Ovary (tissue), 3 donors: ENCODE measurements around the gene SYT9.

Experiments used
- POLR2A ChIP-seq: fragments of 450-650 bp; IDR thresholded peaks from one replicate; pipeline ENCODE4 v1.6.1; 2017; ENCODE audit warnings: antibody characterized with exemption, mild to moderate bottlenecking, moderate library complexity
- TF ChIP-seq, protein P1 (sequence below), 3 donors: fragments of 450-650 bp in 2 of 3; fragments of 200-600 bp in 1 of 3; IDR thresholded peaks; one replicate each; pipeline versions ENCODE4 v1.5.1 to v1.8.0; 2016 to 2022; ENCODE audit warnings: antibody characterized with exemption in 3 of 3, mild to moderate bottlenecking in 1 of 3
- donor health status: DM: no; HTN: no; CAD: no.

DNA sequence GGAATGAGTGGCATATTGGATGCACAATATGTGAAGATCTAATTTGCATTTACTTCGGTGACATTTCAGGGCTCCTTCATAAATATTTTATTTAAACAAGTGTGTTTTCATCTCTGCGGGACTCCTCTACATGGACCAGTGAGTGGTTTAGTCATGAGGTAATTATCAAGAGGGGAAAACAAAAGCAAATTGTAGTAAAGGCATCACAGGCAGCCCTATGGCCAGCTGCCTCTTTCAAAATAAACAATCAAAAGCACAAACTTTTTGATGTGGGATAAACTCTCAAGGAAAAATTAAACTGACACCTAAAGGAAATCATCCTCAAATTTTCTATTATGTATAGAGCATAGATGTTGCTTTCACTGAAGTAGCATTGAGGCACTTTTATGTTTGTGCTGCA is 6.0 kb downstream of the SYT9 start:
- TF ChIP-seq, protein P1, sequence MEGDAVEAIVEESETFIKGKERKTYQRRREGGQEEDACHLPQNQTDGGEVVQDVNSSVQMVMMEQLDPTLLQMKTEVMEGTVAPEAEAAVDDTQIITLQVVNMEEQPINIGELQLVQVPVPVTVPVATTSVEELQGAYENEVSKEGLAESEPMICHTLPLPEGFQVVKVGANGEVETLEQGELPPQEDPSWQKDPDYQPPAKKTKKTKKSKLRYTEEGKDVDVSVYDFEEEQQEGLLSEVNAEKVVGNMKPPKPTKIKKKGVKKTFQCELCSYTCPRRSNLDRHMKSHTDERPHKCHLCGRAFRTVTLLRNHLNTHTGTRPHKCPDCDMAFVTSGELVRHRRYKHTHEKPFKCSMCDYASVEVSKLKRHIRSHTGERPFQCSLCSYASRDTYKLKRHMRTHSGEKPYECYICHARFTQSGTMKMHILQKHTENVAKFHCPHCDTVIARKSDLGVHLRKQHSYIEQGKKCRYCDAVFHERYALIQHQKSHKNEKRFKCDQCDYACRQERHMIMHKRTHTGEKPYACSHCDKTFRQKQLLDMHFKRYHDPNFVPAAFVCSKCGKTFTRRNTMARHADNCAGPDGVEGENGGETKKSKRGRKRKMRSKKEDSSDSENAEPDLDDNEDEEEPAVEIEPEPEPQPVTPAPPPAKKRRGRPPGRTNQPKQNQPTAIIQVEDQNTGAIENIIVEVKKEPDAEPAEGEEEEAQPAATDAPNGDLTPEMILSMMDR (IDR thresholded peaks at IDR 0.05) = no peak
- no peak for TF ChIP-seq POLR2A
